ENCODE measurements around the gene IGF1.

- TF ChIP-seq CTCF (IDR thresholded peaks at IDR 0.05; ENCODE audit: borderline replicate concordance, extremely low read depth, low read length, poor library complexity, severe bottlenecking) (no peak), EZH2 (IDR thresholded peaks at IDR 0.05; ENCODE audit: borderline replicate concordance, low read depth, low read length, severe bottlenecking) (no peak)
These were observed 46.9 kb upstream of the IGF1 start for GRCh38 chr12:102527171-102527720.

Data from DND-41 (cell line).